HCT116 (cell line): ENCODE data around the gene FGD3. TPM values are rescaled to one million over a fixed set of nuclear protein-coding genes. Genes with fewer than 3 reads are reported as not detected.

ENCODE experiments used
- ATAC-seq: fragments of 200-7000 bp; cut with Tn5 transposase; 2 replicates; pipeline ENCODE4 v1.9.1; 2020; ENCODE audit warnings: mild to moderate bottlenecking, moderate library complexity
- BruUV-seq: library from RNA; stranded (reverse); fragments of 400-500 nt; replicated peaks from 2 replicates; lab custom pipeline; 2021; lab: Mats Ljungman, UMichigan
- CTCF ChIA-PET: fragments of 300-600 bp; sonication (Branson Sonifier 250); formaldehyde crosslinking; loops from one replicate; lab custom pipeline; 2021; ENCODE audit warnings: antibody characterized with exemption; lab: Charles Lee
- POLR2A ChIA-PET: fragments of 300-600, 350-600 bp; sonication (Branson Sonifier 250); formaldehyde crosslinking; loops from one replicate; lab custom pipeline; 2021; ENCODE audit warnings: antibody characterized with exemption; lab: Charles Lee
- RAD21 ChIA-PET, 2 experiments: fragments of 300-600 bp; sonication (Branson Sonifier 250); formaldehyde crosslinking; loops; one replicate each; lab custom pipeline; 2023; ENCODE audit warnings: low total read pairs in 2 of 2; ENCODE audit not compliant: uncharacterized antibody in 2 of 2, unreplicated experiment in 2 of 2, low non-redundant PET in 1 of 2; lab: Charles Lee
- DNase-seq: peaks from one replicate; pipeline ENCODE4 v3.0.0-alpha.2; 2010; ENCODE audit warnings: low read depth, low spot score
- H2AFZ ChIP-seq: fragments of 200-600 bp; shearing (Covaris generic), sonication (generic); 2 replicates; pipeline ENCODE4 v1.6.1; 2017; ENCODE audit warnings: low read depth, mixed run types, mixed read lengths, antibody characterized with exemption, low read length; ENCODE audit not compliant: poor library complexity, severe bottlenecking
- H3K27ac ChIP-seq: 2 replicates; pipeline ENCODE4 v1.5.1; 2012; ENCODE audit warnings: low read depth, low read length
- H3K27me3 ChIP-seq: fragments of 200-600 bp; sonication (generic); 2 replicates; pipeline ENCODE4 v1.6.1; 2016; ENCODE audit warnings: mixed run types, low read length, mixed read lengths; ENCODE audit not compliant: insufficient read depth
- H3K36me3 ChIP-seq, 2 experiments: fragments of 200-500 bp in 1 of 2; fragments of 200-600 bp in 1 of 2; sonication (Bioruptor generic) in 1 of 2; sonication (generic) in 1 of 2; 2 replicates each; pipeline versions ENCODE4 v1.5.1 to v1.6.1; 2014 to 2016; ENCODE audit warnings: low read length in 2 of 2, inconsistent platforms in 1 of 2, mixed read lengths in 1 of 2, mixed run types in 1 of 2; ENCODE audit not compliant: insufficient read depth in 2 of 2, control insufficient read depth in 1 of 2
- H3K4me1 ChIP-seq, 2 experiments: fragments of 200-600 bp in 1 of 2; sonication (generic) in 1 of 2; 2 replicates each; pipeline versions ENCODE4 v1.5.1 to v1.6.1; 2012 to 2017; ENCODE audit warnings: low read length in 2 of 2, inconsistent platforms in 1 of 2, mild to moderate bottlenecking in 1 of 2, mixed read lengths in 1 of 2, mixed run types in 1 of 2, moderate library complexity in 1 of 2; ENCODE audit not compliant: insufficient read depth in 2 of 2, control insufficient read depth in 1 of 2
- H3K4me2 ChIP-seq: fragments of 200-600 bp; sonication (generic); 2 replicates; pipeline ENCODE4 v1.6.1; 2017; ENCODE audit warnings: mixed run types, low read length, mixed read lengths
- H3K4me3 ChIP-seq, 2 experiments: fragments of 200-600 bp in 1 of 2; sonication (generic) in 1 of 2; replicated peaks in 1 of 2; 2 replicates each; pipeline ENCODE4 v1.5.1; 2011 to 2016; ENCODE audit warnings: low read length in 2 of 2, control low read depth in 1 of 2, low read depth in 1 of 2, mild to moderate bottlenecking in 1 of 2, mixed read lengths in 1 of 2, mixed run types in 1 of 2
- H3K79me2 ChIP-seq: fragments of 200-600 bp; sonication (generic); 2 replicates; pipeline ENCODE4 v1.6.1; 2017; ENCODE audit warnings: mild to moderate bottlenecking, mixed run types, low read length, moderate library complexity, mixed read lengths; ENCODE audit not compliant: insufficient read depth
- H3K9ac ChIP-seq: fragments of 200-600 bp; sonication (generic); 2 replicates; pipeline ENCODE4 v1.6.1; 2016; ENCODE audit warnings: low read length, mixed read lengths
- H3K9me2 ChIP-seq: fragments of 200-600 bp; sonication (generic), shearing (Covaris generic); 2 replicates; pipeline ENCODE4 v1.6.1; 2017; ENCODE audit warnings: mixed run types, mild to moderate bottlenecking, moderate library complexity; ENCODE audit not compliant: insufficient read depth
- H3K9me3 ChIP-seq, 2 experiments: fragments of 200-500 bp in 1 of 2; fragments of 200-600 bp in 1 of 2; sonication (Bioruptor generic) in 1 of 2; sonication (generic) in 1 of 2; 2 replicates each; pipeline ENCODE4 v1.6.1; 2014 to 2017; ENCODE audit warnings: low read length in 2 of 2, mixed read lengths in 2 of 2, inconsistent platforms in 1 of 2, low read depth in 1 of 2, mild to moderate bottlenecking in 1 of 2, mixed run types in 1 of 2, moderate library complexity in 1 of 2; ENCODE audit not compliant: control insufficient read depth in 1 of 2, insufficient read depth in 1 of 2
- H4K20me1 ChIP-seq: fragments of 200-600 bp; sonication (generic), shearing (Covaris generic); 2 replicates; pipeline ENCODE4 v1.6.1; 2017; ENCODE audit warnings: mixed run types, mild to moderate bottlenecking, moderate library complexity; ENCODE audit not compliant: insufficient read depth
- CTCF ChIP-seq, 3 experiments: fragments of 200-600 bp in 1 of 3; sonication (generic) in 1 of 3; IDR thresholded peaks in 2 of 3; conservative IDR thresholded peaks in 1 of 3; 2 replicates each; pipeline ENCODE4 v1.5.1; 2012 to 2017; ENCODE audit warnings: low read depth in 2 of 3, low read length in 2 of 3, antibody characterized with exemption in 1 of 3, borderline replicate concordance in 1 of 3, control low read depth in 1 of 3, mild to moderate bottlenecking in 1 of 3, mixed read lengths in 1 of 3, mixed run types in 1 of 3, moderate library complexity in 1 of 3; ENCODE audit not compliant: insufficient read depth in 1 of 3
- FOSL1 ChIP-seq: IDR thresholded peaks from 2 replicates; pipeline ENCODE4 v1.6.1; 2012; ENCODE audit warnings: low read depth
- JUND ChIP-seq: IDR thresholded peaks from 2 replicates; pipeline ENCODE4 v1.6.1; 2012
- POLR2AphosphoS5 ChIP-seq: IDR thresholded peaks from 2 replicates; pipeline ENCODE4 v1.6.1; 2011; ENCODE audit warnings: mild to moderate bottlenecking, low read depth, low read length, moderate library complexity
- SIN3A ChIP-seq: IDR thresholded peaks from 2 replicates; pipeline ENCODE4 v1.6.1; 2012; ENCODE audit warnings: low read depth
- ZNF274 ChIP-seq: fragments of 200-500 bp; sonication (Bioruptor generic); IDR thresholded peaks from 2 replicates; pipeline ENCODE4 v1.6.1; 2014; ENCODE audit warnings: mild to moderate bottlenecking, low read depth, low read length, inconsistent platforms
- intact Hi-C: fragments of 100-400 bp; cut with micrococcal nuclease; formaldehyde crosslinking; loops from 2 replicates; pipeline ENCODE4 v1.10.0; 2022
- total RNA-seq: library from RNA; stranded (reverse); gene quantifications from one replicate; pipeline ENCODE4 v1.2.1, GENCODE V29; 2021; ENCODE audit not compliant: unreplicated experiment

Gene FGD3
- total RNA-seq, 1 experiment from 2014 or later: 3.3 TPM

GRCh38 chr9:93061791-93062763, 114.8 kb downstream of the FGD3 start:
- no peak overlapping the region for H3K9ac ChIP-seq
- no peak for DNase-seq
- H3K27me3 ChIP-seq: no peaks in the 10 kb centered on the region
- H3K4me1 ChIP-seq: peaks cover 14 to 38% of the 10 kb centered on the region in 2 experiments
- no peaks in the 10 kb centered on the region for H3K9me2 ChIP-seq
- ChIA-PET RAD21 (interaction anchor here in 1 of 2 experiments (0.6 kb wide), 1 partner anchor 37 kb away, joined by 3 read pairs; no protein-coding TSS in a partner anchor), CTCF (no interaction called here)
- no peak overlapping the region for H3K4me2 ChIP-seq
- H3K36me3 ChIP-seq: no peaks in the 10 kb centered on the region
- no peak overlapping the region for H3K4me3 ChIP-seq
- intact Hi-C loops: no loop called here
- no peaks in the 10 kb centered on the region for H3K79me2 ChIP-seq
- no peaks in the 10 kb centered on the region for H3K9me3 ChIP-seq
- no peaks in the 10 kb centered on the region for H4K20me1 ChIP-seq
- no peak overlapping the region for H2AFZ ChIP-seq
- TF ChIP-seq CTCF (IDR thresholded peaks at IDR 0.05 in 2 of 3, conservative IDR thresholded peaks at IDR 0.05 in 1 of 3; ENCODE audit: borderline replicate concordance in 1 of 3, insufficient read depth in 1 of 3, low read depth in 2 of 3, low read length in 2 of 3) (peak in 2 of 3 experiments; percentile 21 to 46; a peak in 3 of 6 replicates), JUND (no peak), POLR2AphosphoS5 (no peak), ZNF274 (no peak), FOSL1 (no peak), SIN3A (no peak)
- TF ChIP-seq, all 23 proteins: peak for 1
- POLR2A ChIA-PET: no interaction called here
- H3K27ac ChIP-seq: no peak overlapping the region
- ATAC-seq: peak; percentile 50
- BruUV-seq: no TSS peak
